GM21528 (cell line): ENCODE results near the gene AFF2.

Experiments
- ATAC-seq: cut with Tn5 transposase; IDR thresholded peaks from one replicate; pipeline ENCODE4 v1.9.1; 2021; ENCODE audit warnings: mild to moderate bottlenecking, moderate library complexity; ENCODE audit not compliant: unreplicated experiment, low FRiP score

The AFF2 gene

DNA sequence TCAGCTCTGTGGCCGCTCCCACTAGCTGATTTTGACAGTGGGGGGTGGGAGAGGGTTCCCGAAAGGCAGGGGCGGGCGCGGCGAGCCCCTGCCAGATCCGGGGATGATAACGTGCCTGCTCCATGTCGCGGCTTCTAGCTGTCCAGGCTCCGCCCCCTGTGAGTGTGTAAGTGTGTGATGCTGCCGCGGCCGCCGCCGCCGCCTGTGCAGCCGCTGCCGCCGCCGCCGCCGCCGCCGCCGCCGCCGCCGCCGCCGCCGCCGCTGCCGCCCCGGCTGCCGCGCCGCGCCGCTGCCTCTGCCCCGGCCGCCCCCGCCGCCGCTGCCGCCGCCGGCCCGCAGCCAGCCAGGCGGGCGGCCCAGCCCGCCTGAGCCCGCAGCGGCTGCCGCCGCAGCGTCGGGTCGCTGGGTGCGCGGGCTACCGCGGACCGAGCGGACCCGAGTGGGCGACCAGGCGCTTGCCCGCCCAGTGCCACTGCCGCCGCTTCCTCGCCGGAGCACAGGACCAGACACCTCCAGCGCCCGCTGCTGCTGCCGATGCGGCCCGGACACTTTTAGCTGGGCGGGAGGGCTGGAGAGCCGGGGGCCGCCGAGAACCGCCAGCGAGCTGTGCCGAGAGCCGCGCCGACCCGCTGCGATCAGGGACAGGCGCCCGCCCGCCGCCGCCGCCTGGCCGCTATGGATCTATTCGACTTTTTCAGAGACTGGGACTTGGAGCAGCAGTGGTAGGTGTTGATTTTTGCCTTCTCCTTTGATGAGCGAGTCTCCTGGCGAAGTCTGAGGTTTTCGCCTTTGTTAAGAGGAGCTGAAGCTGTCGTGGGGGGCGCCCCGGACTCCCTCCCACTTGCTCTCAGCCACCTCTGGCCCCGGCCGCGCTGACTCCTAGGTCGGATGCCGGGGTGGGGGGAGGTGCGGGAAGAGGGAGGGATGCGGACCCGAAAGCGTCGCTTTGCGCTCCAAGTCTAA, at the start of gene AFF2:
Gene AFF2 (plus strand): TSS at position 195 of the 963 bp plus-strand sequence. CDS start 481 bp downstream, at position 676.
- peak; percentile 60 for ATAC-seq

DNA sequence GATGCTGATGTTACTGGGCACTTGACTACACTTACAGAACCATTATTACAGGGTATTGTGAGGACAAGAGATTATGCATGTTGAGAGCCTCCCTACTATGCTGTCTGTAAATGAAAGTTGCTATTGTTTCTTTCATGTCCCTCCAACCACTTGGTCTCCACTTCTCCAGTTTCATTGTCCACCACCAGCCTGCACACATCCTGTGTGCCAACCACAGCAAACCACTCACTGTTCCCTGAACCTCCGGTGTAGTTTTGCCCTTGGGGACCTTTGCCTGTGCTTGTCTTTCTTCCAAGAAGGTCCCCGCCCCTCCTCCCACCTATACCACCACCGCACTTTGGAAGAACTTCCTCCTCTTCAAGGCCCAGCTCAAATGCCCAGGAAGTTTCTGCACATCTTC, 43.1 kb upstream of the AFF2 start:
- no peak for ATAC-seq

DNA sequence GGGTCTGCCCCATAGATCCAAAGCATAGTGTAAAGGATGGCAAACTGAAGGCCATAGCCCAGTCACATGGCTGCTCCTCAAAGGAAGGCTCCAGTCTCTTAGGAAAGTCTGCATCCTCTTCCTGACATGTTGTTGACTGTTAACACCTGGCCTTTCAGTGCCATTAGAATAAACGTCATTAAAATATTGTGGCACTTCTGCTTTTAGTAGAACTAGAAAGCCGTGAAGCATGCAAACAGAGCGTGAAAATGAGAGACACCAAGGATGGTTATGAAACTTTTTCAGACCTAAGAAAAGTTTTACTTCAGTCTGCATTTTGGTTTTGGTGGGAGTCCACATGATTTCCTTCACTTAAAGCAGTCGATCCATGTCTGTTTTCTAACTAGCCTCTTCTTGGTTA, 41.1 kb upstream of the AFF2 start:
- ATAC-seq = peak; percentile 92

DNA sequence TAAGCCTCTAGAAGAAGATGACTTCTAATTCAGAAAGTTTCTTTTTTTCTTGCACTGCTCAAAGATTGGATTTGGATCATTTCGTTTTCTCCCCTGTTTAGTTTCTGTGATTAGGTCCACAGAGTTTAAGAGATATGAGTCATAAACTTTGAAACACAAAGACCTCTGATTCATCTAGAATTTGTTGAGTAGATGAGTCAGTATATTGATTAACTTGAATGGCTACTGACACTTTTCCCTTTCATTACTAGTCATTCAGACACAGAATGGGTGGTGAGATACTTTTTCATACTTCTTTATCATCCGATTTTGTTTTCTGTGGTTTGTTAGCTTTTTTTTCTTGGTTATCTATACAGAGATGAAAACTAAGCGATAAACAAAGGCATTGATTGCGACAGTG, 34.1 kb upstream of the AFF2 start:
- peak; percentile 85 for ATAC-seq

DNA sequence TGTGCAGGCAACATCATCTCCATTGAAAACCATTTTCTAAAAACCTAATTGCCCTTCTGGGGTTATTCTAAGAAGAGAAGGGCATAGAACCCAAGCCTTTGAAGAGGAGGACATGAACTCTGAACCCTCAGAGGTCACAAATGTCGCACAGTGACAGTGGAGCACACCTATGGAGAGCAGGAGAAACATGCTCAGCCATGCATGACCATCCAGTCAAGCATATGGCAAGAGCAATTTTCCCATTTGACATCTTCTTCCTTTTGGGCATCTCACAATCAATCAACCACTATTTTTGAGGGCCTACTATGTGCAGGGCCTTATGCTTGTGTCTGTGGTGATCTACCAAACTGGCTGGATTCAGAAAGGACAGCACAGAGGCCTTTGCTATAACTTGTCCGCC, 30.1 kb upstream of the AFF2 start:
- ATAC-seq = no peak

DNA sequence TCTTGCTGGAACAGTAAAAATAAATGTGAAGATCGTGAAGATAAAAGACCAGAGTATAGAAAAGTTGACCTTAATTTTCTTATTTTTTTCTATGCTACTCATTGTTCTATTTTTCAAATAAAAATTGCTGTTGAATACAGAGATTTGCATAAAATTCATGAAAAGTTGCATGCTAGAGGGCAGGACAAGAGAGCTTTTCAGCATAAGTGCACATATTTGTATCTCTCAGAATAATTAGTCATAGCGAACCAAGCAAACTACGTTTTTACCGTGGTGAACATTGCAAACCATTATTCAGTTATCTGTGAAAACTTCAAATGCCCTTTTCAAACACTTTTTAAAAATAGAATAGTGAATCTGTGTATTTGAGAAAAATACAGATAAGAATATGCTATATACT, 26.4 kb upstream of the AFF2 start:
- no peak for ATAC-seq

DNA sequence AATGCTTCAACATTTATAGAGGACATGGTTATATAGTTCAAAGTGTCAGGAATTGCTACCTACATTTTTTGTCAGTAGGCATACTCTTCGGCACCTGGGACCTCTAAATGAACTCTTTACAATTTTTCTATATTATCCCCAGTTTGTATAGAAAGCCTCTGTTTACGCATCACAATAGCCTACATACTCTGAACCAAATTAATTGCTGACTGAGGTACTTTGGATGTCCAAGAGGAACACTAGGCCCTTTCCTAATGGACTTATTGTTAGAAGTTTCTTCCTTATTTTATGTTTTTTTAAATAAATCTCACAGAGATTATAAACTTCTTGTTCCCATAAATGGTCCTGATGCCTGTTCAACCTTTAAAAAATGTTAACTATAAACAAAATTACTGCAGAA, 8.4 kb upstream of the AFF2 start:
- ATAC-seq = no peak

DNA sequence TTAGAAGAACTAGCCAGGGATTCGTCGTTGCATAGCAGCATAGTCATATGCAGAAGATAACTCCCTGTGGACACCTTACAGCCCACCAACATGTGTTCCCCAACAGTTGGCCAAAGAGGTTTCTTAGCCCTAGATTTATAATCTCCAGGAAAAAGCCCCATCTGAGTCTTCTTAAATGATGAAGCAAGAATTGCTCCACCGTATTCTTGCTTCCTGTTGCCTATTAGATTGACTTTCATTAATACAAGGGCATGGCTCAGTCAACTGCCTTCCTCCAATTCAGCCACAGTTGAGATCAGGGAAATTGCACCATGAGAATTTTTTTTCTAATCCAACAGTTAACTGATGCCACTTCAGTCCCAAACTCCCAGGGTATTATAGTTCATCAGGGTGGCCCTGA, 5.2 kb upstream of the AFF2 start:
- ATAC-seq = no peak

DNA sequence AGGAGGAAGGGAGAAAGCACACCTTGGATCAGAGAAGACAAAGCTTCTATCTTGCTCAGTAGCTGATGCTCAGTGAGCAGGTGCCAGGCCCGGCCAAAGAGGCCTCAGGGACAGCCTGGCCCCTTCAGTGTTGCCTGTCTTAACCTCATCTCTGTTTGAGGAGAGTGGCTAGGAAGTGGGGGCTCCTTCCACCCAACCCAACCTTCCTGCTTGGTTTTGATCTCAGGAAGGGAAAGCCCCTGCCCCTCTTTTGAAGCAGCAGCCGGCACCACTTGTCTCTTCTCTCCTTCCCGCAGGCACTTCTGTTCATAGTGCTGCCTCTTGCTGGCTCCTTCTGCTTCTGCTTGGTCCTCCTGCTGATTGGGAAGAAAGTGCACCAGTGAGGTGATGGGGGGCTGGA, 2.4 kb upstream of the AFF2 start:
- no peak for ATAC-seq

DNA sequence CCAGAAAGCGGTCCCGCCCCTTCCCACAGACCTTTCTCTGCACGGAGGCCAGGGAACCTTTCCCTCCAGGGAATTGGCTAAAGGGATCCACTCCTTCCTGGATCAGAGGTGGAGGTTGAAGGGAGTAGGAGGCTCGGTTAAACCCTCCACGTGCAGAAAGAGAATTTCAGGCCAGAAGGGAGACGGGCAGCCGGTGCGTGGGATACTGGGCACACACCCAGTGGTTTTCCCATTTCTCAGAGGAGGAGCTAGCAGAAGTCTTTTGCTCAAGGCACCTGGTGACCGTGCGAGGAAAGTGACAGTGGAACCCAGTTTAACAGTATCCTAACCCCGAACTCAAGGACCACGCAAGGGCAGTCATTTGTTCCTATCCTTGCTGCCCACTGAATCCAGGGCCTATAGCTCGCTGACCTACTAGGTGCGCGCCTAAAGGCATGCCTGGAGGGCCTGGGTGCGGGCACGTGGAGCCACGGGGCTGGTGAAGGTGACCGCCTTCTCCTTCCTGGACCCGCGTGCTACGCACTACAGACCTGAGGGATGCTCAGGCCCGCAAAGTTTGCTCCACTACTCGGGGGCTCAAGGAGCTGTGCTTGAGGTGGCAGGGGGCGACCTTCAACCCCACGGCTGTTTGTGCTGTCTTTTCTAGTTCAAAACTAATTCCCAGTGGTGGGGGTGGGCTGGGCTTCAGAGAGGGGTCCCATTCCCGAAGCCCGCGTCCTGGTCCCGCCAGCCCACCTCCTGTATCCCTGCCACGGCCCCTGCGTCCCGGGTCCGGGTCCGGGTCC, 587 bp upstream of the AFF2 start:
- no peak for ATAC-seq

DNA sequence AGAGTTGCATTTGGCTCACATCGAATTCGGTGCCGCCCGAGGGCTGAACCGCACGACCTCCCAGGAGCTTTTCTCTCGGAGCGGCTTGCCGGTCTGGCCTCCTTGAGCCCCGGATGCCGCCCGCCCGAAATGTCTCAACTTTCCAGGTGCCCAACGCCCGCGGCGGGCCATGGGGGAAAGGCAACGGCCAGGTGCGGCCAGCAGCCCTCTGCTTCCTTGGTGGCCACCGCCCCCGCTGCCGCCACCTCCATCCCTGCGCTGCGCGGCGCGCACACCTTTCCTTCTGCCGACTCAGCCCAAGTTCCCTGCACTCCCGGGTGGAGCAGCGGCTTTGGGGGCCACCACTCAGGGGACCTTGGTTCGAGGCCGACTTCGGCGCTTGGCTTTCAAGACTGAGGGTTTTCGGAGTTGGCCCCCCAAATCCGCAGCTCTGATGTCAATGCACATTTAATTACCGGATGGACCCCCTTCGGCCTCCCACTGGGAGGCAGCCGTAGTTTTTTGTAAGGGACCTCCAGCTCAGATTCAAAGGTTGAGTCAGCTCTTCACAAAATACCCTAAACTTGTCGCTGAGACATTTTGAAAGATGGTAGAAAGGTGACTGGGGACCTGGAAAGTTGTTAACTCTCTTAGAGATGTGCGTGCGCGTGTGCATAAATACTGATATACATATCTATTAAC, 1.1 kb downstream of the AFF2 start:
- ATAC-seq = peak; percentile 29

DNA sequence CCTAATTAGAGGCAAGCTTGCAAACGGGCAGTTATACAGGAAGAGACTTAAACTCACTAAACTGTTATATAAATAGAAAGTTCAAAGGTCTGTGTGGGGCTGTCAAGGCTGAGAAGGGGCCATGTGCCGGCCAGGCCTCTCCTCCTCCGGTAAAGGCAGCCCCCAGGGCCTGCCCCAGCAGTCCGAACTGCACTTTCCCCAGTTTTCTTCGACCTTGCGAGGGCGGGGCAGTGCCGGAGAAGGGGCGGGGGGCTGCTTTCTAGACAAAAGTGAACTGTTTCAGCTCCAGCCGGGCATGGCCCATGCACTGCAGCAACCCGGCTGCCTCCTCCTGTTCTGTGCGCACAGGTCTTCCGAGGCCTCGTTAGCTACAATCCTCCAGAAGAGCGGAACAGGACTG, 4.1 kb downstream of the AFF2 start:
- no peak for ATAC-seq

DNA sequence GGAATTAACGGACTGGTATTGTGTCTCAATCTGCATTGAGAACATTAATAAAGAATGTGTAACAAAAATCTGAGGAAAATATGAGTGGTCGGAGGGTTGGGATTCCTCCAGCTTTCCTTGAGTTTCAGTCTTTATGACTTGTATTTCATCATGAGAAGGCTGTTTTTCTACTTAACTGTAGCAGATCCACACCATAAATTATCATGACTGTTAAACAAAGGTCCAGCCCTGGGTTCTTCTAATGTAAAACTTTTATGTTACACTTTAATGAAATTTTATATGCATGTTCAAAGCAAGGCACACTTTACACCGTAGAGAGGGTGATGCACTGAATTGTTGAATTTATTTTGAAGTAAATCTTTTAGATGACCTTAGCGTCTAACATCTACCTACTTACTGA, 7.0 kb downstream of the AFF2 start:
- ATAC-seq = no peak

DNA sequence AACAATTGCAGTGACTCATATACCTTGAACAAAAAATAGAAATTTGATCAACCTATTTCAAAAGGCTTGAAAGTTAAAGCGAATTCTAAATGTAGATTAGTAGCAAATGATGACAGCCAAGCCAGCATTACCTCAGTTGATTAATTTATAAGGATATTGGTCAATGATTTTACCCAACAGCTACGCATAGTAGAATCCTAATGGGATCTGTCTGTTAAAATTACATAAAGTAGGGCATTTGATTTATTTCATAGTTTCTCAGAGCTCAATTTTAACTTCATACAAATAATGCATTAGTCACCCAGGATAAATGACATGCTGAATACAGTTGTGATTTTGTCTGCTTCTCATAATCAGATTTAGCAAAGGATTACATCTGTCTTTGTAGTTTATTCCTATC, 12.0 kb downstream of the AFF2 start:
- ATAC-seq = no peak

DNA sequence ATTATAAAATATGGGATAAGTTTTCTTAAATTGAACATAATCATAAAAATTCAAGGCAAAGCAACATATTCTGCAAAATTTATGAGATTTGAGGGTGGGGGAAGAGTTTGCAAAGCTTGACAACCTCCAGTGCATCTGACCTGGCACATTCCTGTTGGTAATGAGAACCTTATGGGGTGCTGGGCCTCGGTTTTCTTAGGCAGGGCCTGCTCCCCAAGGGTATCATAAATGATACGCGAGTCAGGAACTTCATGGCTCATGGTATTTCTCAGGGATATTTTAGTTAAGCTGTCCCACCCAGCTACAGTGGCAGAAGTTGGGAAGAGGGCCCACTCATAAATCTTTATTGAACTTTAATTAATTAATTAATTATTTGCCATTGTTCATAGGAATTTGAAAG, 13.2 kb downstream of the AFF2 start:
- ATAC-seq = no peak

DNA sequence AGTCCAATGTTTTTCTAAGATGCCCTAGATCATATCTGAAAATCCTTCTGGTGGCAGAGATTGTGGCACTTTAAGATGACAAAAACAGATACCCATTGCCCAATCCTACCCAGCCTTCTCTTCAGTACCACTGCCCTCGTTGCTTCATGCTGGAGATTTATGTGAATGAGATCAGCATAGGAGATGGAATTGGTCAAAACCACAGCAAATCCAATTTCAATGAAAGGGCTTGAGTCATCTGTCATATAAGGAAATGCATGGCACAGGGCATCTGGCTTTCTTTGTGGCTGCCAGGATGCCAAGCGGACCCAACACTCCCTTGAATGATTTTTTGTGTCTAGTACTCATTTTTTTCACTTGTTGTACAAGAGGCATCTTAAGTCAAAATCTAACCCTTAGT, 16.8 kb downstream of the AFF2 start:
- no peak for ATAC-seq

DNA sequence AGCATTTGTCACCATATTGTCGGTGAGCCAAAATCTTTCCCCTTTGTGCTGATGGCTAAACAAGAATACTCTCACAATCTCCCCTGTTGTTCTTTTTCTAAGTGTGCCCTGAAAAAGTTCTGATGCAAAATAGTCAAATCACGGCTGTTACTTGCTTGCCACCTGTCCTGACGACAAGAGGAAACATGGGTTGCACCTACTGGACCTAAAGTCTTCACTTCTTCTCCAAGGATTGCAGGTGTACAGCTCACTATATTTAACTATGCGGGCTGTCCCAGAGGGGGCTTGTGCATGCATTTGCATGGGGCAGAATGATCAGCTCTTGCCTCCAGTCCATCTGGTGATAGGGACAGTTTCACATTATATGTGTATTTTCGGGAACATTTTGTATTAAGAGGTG, 21.6 kb downstream of the AFF2 start:
- ATAC-seq = no peak

DNA sequence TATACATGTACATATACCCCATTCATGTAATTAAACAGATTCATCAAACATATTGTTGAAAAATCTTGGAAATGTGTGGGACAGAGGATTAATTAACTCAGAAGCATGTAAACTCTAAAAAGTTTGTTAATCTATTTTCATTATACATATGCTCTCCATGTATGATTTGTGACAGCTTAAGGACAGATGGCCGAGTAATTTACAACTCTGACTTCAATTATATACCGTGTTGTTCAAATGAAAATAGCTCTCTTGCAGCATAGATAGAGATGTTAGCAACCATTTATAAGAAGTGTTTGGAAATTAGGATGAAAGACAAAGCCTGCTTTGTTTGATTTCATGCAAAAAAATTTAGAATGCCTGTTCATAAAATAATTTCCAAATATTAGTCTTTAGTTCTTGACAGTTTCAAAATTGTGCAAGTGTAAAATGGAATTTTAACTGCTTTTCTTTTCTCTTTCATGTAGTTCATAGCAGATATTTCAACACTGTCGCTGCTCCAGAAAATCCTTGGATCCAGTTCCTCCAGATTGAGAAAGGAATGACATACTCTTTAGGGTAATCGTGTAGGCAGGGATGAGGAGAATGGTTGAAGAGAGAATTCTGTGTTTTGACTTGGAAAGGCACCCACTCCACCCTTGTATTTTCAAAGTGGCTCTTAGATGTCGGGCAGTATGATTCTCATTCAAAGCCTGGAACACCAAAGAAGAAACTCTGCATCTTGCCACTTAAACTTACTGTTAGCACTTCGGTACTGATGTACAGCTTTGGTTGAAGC, 23.1 kb downstream of the AFF2 start:
- no peak for ATAC-seq

DNA sequence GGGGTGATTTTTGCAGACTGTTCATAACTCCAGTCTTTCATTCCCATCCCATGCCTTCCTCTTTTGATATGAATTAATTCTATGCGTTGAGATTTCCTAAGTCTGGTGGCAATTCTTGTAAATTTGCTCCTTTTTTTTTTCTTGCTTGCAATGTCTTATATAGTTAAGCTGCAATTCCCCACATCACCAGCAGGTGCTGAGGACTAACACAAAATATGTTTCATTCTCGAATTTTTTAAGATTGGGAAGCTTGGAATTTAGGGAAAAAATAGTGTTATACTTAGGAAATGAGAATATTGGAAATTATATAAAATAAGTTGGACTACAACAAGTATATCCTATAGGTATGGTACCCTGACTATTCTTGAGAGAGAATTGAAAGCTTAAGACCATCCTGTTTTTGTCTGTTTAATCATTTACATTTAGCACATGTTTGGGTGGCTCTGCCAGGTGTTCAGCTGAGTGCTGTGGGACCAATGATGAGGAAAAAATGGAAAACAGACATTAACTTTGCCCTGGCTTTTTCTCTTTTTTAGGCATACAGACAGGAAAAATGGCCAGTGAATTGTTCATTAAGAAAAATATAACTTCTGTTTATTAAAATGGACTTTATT, 30.2 kb downstream of the AFF2 start:
- no peak for ATAC-seq

DNA sequence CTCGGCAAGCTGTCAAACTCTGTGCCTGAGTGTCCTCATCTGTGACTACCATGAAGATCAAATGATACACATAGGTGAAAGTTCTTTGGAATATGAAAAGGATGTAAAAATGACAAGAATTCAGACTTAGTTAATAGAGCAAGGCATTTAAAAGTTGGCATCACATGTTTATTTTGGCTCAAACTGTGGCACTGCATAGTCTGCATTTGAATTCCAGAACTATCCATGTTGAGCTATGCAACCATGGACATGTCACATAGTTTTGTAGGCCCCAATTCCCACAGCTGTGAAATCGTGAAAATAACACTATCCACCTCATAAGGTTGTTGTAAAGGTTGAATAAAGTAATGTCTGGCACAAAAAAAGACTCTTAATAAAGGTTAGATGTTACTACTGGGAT, 33.9 kb downstream of the AFF2 start:
- no peak for ATAC-seq
